Measurements from ENCODE around the gene HPX. TPM values are rescaled to one million over a fixed set of nuclear protein-coding genes. Genes with fewer than 3 reads are reported as not detected.

The HPX gene
- total and polyA plus RNA-seq, 2 of the 4 experiments (the other 2 are of a cell fraction): 0.36 to 1.4 TPM

- Histone ChIP-seq H3K9me1 (ENCODE audit: insufficient read depth, low read length) (peaks cover 29% of the 10 kb centered on the region), H2BK15ac (ENCODE audit: low read depth, low read length) (no peak overlapping the region), H3K9ac (ENCODE audit: low read depth, low read length) (no peak overlapping the region), H2AK5ac (ENCODE audit: low read depth, low read length) (0 out of 2 replicates have a peak overlapping the region, but pooled peaks have one; percentile 15), H3K27ac (ENCODE audit: insufficient read depth, low read length) (no peak overlapping the region; the same call in 1 of the 2 replicates), H4K20me1 (ENCODE audit: insufficient read depth, low read length) (peaks cover 8% of the 10 kb centered on the region), H2AK9ac (replicated peaks; ENCODE audit: low read depth, low read length, poor library complexity) (peak overlapping the region; percentile 50), H4K8ac (ENCODE audit: low read depth in 2 of 2, low read length in 2 of 2) (no peak overlapping the region), H3K79me1 (ENCODE audit: low read depth in 1 of 2, low read length in 2 of 2) (peaks cover 4 to 17% of the 10 kb centered on the region in 2 experiments), H2AFZ (replicated peaks; ENCODE audit: low read length, poor library complexity) (peak overlapping the region; percentile 70), H3K56ac (ENCODE audit: extremely low read depth, insufficient read depth, low read length) (no peak overlapping the region), H4K5ac (ENCODE audit: low read depth, low read length) (no peak overlapping the region), H3K36me3 (ENCODE audit: control insufficient read depth, insufficient read depth, low read length) (peaks cover 24% of the 10 kb centered on the region), H3K14ac (replicated peaks; ENCODE audit: low read depth, low read length) (no peak overlapping the region), H2BK120ac (ENCODE audit: low read depth, low read length) (no peak overlapping the region), H2BK5ac (ENCODE audit: low read depth, low read length, poor library complexity, severe bottlenecking) (peak overlapping the region; percentile 15), H3K4me1 (ENCODE audit: control insufficient read depth, insufficient read depth, low read length) (peaks cover 8% of the 10 kb centered on the region), H3K4ac (ENCODE audit: low read depth, low read length) (no peak overlapping the region), H2BK20ac (ENCODE audit: low read depth, low read length) (no peak overlapping the region), H3K4me2 (ENCODE audit: low read depth, low read length) (no peak overlapping the region), H4K91ac (ENCODE audit: insufficient read depth, low read depth, low read length) (no peak overlapping the region; the same call in 1 of the 2 replicates), H3K27me3 (ENCODE audit: control insufficient read depth, insufficient read depth, low read length) (no peaks in the 10 kb centered on the region), H3K23ac (ENCODE audit: low read depth, low read length) (no peak overlapping the region), H3K18ac (ENCODE audit: low read depth, low read length) (no peak overlapping the region), H3K9me3 (ENCODE audit: control insufficient read depth, insufficient read depth, low read length) (no peaks in the 10 kb centered on the region), H3K4me3 (ENCODE audit: insufficient read depth, low read depth, low read length) (no peak overlapping the region)
- peak; percentile 68 for ATAC-seq (ENCODE audit: low read depth)
- POLR2A ChIA-PET (ENCODE audit: unreplicated experiment): no interaction called here
- WGBS, 2 experiments (ENCODE audit: extremely low coverage in 2 of 2, insufficient read length in 1 of 2): 55% methylated on average over 6 of the region's 16 CpGs; no CpG with 5 or more reads in 1 of the 2 experiments
- CTCF ChIA-PET: no interaction called here
- dilution Hi-C loops (cut with HindIII; ENCODE audit: low sequenced_read_pairs, unreplicated experiment): no loop called here
- intact Hi-C loops (cut with micrococcal nuclease): no loop called here
- BruUV-seq (replicated peaks): no TSS peak
- peak; percentile 70 for DNase-seq
- in situ Hi-C loops (cut with MboI; ENCODE audit: low sequenced_read_pairs): no loop called here
- TF ChIP-seq MXI1 (IDR thresholded peaks at IDR 0.05; ENCODE audit: borderline replicate concordance, low read depth, low read length) (no peak), SMC3 (IDR thresholded peaks at IDR 0.05; ENCODE audit: low read depth, low read length) (no peak), RAD21 (IDR thresholded peaks at IDR 0.05; ENCODE audit: low read length) (no peak), BHLHE40 (IDR thresholded peaks at IDR 0.05; ENCODE audit: low read depth, low read length) (no peak), MAFK (IDR thresholded peaks at IDR 0.05; ENCODE audit: low read depth, low read length) (no peak), RCOR1 (IDR thresholded peaks at IDR 0.05; ENCODE audit: insufficient replicate concordance, low read length) (no peak), FOS (IDR thresholded peaks at IDR 0.05; ENCODE audit: low read depth, low read length) (no peak), USF2 (IDR thresholded peaks at IDR 0.05; ENCODE audit: low read depth, low read length) (no peak), CEBPB (IDR thresholded peaks at IDR 0.05; ENCODE audit: low read depth, low read length) (no peak), RFX5 (IDR thresholded peaks at IDR 0.05; ENCODE audit: low read depth, low read length) (no peak), CHD1 (IDR thresholded peaks at IDR 0.05; ENCODE audit: low read depth, low read length) (no peak), NFE2L2 (IDR thresholded peaks at IDR 0.05; ENCODE audit: low read depth, low read length) (no peak), POLR2A (IDR thresholded peaks at IDR 0.05; ENCODE audit: low read depth, low read length) (no peak)
- TF ChIP-seq, protein P1, sequence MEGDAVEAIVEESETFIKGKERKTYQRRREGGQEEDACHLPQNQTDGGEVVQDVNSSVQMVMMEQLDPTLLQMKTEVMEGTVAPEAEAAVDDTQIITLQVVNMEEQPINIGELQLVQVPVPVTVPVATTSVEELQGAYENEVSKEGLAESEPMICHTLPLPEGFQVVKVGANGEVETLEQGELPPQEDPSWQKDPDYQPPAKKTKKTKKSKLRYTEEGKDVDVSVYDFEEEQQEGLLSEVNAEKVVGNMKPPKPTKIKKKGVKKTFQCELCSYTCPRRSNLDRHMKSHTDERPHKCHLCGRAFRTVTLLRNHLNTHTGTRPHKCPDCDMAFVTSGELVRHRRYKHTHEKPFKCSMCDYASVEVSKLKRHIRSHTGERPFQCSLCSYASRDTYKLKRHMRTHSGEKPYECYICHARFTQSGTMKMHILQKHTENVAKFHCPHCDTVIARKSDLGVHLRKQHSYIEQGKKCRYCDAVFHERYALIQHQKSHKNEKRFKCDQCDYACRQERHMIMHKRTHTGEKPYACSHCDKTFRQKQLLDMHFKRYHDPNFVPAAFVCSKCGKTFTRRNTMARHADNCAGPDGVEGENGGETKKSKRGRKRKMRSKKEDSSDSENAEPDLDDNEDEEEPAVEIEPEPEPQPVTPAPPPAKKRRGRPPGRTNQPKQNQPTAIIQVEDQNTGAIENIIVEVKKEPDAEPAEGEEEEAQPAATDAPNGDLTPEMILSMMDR (conservative IDR thresholded peaks at IDR 0.05; ENCODE audit: low read depth, low read length): no peak
- TF ChIP-seq, protein P2, sequence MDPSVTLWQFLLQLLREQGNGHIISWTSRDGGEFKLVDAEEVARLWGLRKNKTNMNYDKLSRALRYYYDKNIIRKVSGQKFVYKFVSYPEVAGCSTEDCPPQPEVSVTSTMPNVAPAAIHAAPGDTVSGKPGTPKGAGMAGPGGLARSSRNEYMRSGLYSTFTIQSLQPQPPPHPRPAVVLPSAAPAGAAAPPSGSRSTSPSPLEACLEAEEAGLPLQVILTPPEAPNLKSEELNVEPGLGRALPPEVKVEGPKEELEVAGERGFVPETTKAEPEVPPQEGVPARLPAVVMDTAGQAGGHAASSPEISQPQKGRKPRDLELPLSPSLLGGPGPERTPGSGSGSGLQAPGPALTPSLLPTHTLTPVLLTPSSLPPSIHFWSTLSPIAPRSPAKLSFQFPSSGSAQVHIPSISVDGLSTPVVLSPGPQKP (IDR thresholded peaks at IDR 0.05; ENCODE audit: borderline replicate concordance, low read depth, low read length): no peak
Observed at GRCh38 chr11:6404342-6405051, 36.3 kb downstream of the HPX start.
